Activated naive CD4-positive, alpha-beta T cell treated with anti-CD3 and anti-CD28 coated beads, Interleukin-2, amount 50 U/mL, for 24 hours (primary cell): ENCODE results near the gene IL17RC.
"Not testable (repeated sequence)": the region's sequence is repeated elsewhere in the genome, so short reads cannot be mapped to it uniquely, and the experiment has no call there.

Experiments used
- H3K27ac Mint-ChIP-seq: one replicate; pipeline ENCODE4 v1.8.0; 2021; ENCODE audit warnings: mild to moderate bottlenecking, mixed read lengths
- H3K27me3 Mint-ChIP-seq: one replicate; pipeline ENCODE4 v1.8.0; 2021; ENCODE audit warnings: mixed read lengths
- H3K36me3 Mint-ChIP-seq: one replicate; pipeline ENCODE4 v1.8.0; 2021; ENCODE audit warnings: mixed read lengths
- H3K4me1 Mint-ChIP-seq: one replicate; pipeline ENCODE4 v1.8.0; 2021; ENCODE audit warnings: mixed read lengths
- H3K4me3 Mint-ChIP-seq: one replicate; pipeline ENCODE4 v1.8.0; 2021; ENCODE audit warnings: mild to moderate bottlenecking, mixed read lengths
- H3K9me3 Mint-ChIP-seq: one replicate; pipeline ENCODE4 v1.8.0; 2021; ENCODE audit warnings: mixed read lengths

Gene IL17RC

GRCh38 chr3:9887480-9887879 is 29.4 kb upstream of the IL17RC start:
- no peaks in the 10 kb centered on the region for H3K27me3 Mint-ChIP-seq
- no peak overlapping the region for H3K4me3 Mint-ChIP-seq
- H3K36me3 Mint-ChIP-seq, result peaks cover 6% of the 10 kb centered on the region
- peaks cover 20% of the 10 kb centered on the region for H3K4me1 Mint-ChIP-seq
- no peaks in the 10 kb centered on the region for H3K9me3 Mint-ChIP-seq
- no peak overlapping the region for H3K27ac Mint-ChIP-seq

- H3K36me3 Mint-ChIP-seq, result peaks cover 14% of the 10 kb centered on the region
- H3K9me3 Mint-ChIP-seq, result no peaks in the 10 kb centered on the region
- no peak overlapping the region for H3K4me3 Mint-ChIP-seq
- H3K27ac Mint-ChIP-seq, result no peak overlapping the region
- no peaks in the 10 kb centered on the region for H3K27me3 Mint-ChIP-seq
- H3K4me1 Mint-ChIP-seq, result peaks cover 30% of the 10 kb centered on the region
Observed at GRCh38 chr3:9888540-9888939, 28.4 kb upstream of the IL17RC start.

- H3K9me3 Mint-ChIP-seq, result no peaks in the 10 kb centered on the region
- peak overlapping the region; percentile 98 for H3K4me3 Mint-ChIP-seq
- H3K27me3 Mint-ChIP-seq, result no peaks in the 10 kb centered on the region
- peaks cover 20% of the 10 kb centered on the region for H3K36me3 Mint-ChIP-seq
- peak overlapping the region; percentile 99 for H3K27ac Mint-ChIP-seq
- peaks cover 39% of the 10 kb centered on the region for H3K4me1 Mint-ChIP-seq
Observed at GRCh38 chr3:9889405-9889804, 27.5 kb upstream of the IL17RC start.

- peaks cover 48% of the 10 kb centered on the region for H3K4me1 Mint-ChIP-seq
- peak within 1 kb of the TSS; percentile 98 for H3K4me3 Mint-ChIP-seq
- H3K36me3 Mint-ChIP-seq, result peaks cover 24% of the 10 kb centered on the region
- H3K27me3 Mint-ChIP-seq, result no peaks in the 10 kb centered on the region
- H3K9me3 Mint-ChIP-seq, result peaks cover 5% of the 10 kb centered on the region
- H3K27ac Mint-ChIP-seq, result peak within 1 kb of the TSS; percentile 99
Observed at GRCh38 chr3:9890249-9891071, 26.4 kb upstream of the IL17RC start, which contains the start of gene JAGN1. TSS of gene JAGN1 (plus strand) at chr3:9890610. CDS start at chr3:9890723, 113 bp downstream.

- H3K9me3 Mint-ChIP-seq, result peaks cover 5% of the 10 kb centered on the region
- peaks cover 53% of the 10 kb centered on the region for H3K4me1 Mint-ChIP-seq
- peaks cover 26% of the 10 kb centered on the region for H3K36me3 Mint-ChIP-seq
- no peaks in the 10 kb centered on the region for H3K27me3 Mint-ChIP-seq
- H3K27ac Mint-ChIP-seq, result peak overlapping the region; percentile 99
- peak overlapping the region; percentile 98 for H3K4me3 Mint-ChIP-seq
Observed at GRCh38 chr3:9891072-9891622, 25.8 kb upstream of the IL17RC start.

- Mint-ChIP-seq H3K36me3 (peaks cover 27% of the 10 kb centered on the region), H3K27ac (peak overlapping the region; percentile 79), H3K27me3 (no peaks in the 10 kb centered on the region), H3K4me1 (peaks cover 72% of the 10 kb centered on the region), H3K9me3 (peaks cover 5% of the 10 kb centered on the region), H3K4me3 (peak overlapping the region; percentile 67)
Observed at GRCh38 chr3:9893739-9894138, 23.2 kb upstream of the IL17RC start.

GRCh38 chr3:9895715-9896114 is 21.2 kb upstream of the IL17RC start:
- H3K27me3 Mint-ChIP-seq, H3K9me3 Mint-ChIP-seq, H3K4me3 Mint-ChIP-seq: not testable (repeated sequence)
- H3K4me1 Mint-ChIP-seq, result peaks cover 66% of the 10 kb centered on the region
- H3K27ac Mint-ChIP-seq, result peak overlapping the region; percentile 85
- H3K36me3 Mint-ChIP-seq, result peaks cover 27% of the 10 kb centered on the region

- H3K4me3 Mint-ChIP-seq, H3K27ac Mint-ChIP-seq, H3K9me3 Mint-ChIP-seq, H3K27me3 Mint-ChIP-seq: not testable (repeated sequence)
- peaks cover 64% of the 10 kb centered on the region for H3K4me1 Mint-ChIP-seq
- H3K36me3 Mint-ChIP-seq, result peaks cover 25% of the 10 kb centered on the region
Observed at GRCh38 chr3:9896755-9897407, 20.0 kb upstream of the IL17RC start.

- Mint-ChIP-seq H3K9me3 (peaks cover 5% of the 10 kb centered on the region), H3K36me3 (peaks cover 19% of the 10 kb centered on the region), H3K4me3 (no peak overlapping the region), H3K4me1 (peaks cover 65% of the 10 kb centered on the region), H3K27ac (peak overlapping the region; percentile 80), H3K27me3 (no peaks in the 10 kb centered on the region)
Observed at GRCh38 chr3:9897408-9898372, 19.2 kb upstream of the IL17RC start.

GRCh38 chr3:9898467-9899241 is 18.2 kb upstream of the IL17RC start:
- Mint-ChIP-seq H3K36me3 (peaks cover 12% of the 10 kb centered on the region), H3K9me3 (peaks cover 5% of the 10 kb centered on the region), H3K4me1 (peaks cover 64% of the 10 kb centered on the region), H3K27ac (peak overlapping the region; percentile 80), H3K27me3 (no peaks in the 10 kb centered on the region), H3K4me3 (no peak overlapping the region)

- Mint-ChIP-seq H3K27me3 (no peaks in the 10 kb centered on the region), H3K9me3 (peaks cover 5% of the 10 kb centered on the region)
Observed at GRCh38 chr3:9899289-9899791, 17.6 kb upstream of the IL17RC start.

GRCh38 chr3:9900965-9901415 is 15.9 kb upstream of the IL17RC start:
- not testable (repeated sequence) for H3K9me3 Mint-ChIP-seq, H3K27me3 Mint-ChIP-seq, H3K27ac Mint-ChIP-seq, H3K36me3 Mint-ChIP-seq, H3K4me3 Mint-ChIP-seq
- peaks cover 48% of the 10 kb centered on the region for H3K4me1 Mint-ChIP-seq

More at GRCh38 chr3:9899289-9899791, 17.6 kb upstream of the IL17RC start:
- Mint-ChIP-seq H3K36me3 (peaks cover 7% of the 10 kb centered on the region), H3K27ac (peak overlapping the region; percentile 17), H3K4me1 (peaks cover 62% of the 10 kb centered on the region), H3K4me3 (no peak overlapping the region)

- peaks cover 39% of the 10 kb centered on the region for H3K4me1 Mint-ChIP-seq
Observed at GRCh38 chr3:9901967-9902366, 14.9 kb upstream of the IL17RC start.

More at GRCh38 chr3:9901967-9902366, 14.9 kb upstream of the IL17RC start:
- H3K36me3 Mint-ChIP-seq, result peaks cover 2% of the 10 kb centered on the region
- H3K27ac Mint-ChIP-seq, result no peak overlapping the region
- no peaks in the 10 kb centered on the region for H3K27me3 Mint-ChIP-seq
- H3K4me3 Mint-ChIP-seq, result no peak overlapping the region
- no peaks in the 10 kb centered on the region for H3K9me3 Mint-ChIP-seq
